ENCODE data around the gene MRPL16. TPM values are rescaled to one million over a fixed set of nuclear protein-coding genes. Genes with fewer than 3 reads are reported as not detected.

MRPL16 gene
- polyA plus RNA-seq, 1 of the 3 experiments (the other 2 are of a cell fraction): 77.6 TPM

GRCh38 chr11:59810911-59811259 is 307 bp upstream of the MRPL16 start:
- peak overlapping the region; percentile 95 for H3K4me2 ChIP-seq
- CTCF ChIA-PET: interaction anchor here (1.2 to 5.9 kb wide), 2 partner anchors 57 to 382 kb away, joined by 3 to 35 read pairs; partner anchors contain the start of gene STX3
- peak overlapping the region; percentile 95 for H3K4me3 ChIP-seq (ENCODE audit: low read depth in 2 of 2, low read length in 1 of 2)
- H2AFZ ChIP-seq (ENCODE audit: low read depth): peak overlapping the region; percentile 97
- peaks cover 0 to 5% of the 10 kb centered on the region in 2 experiments; a peak in 2 of 4 replicates for H3K4me1 ChIP-seq (ENCODE audit: control insufficient read depth in 1 of 2, insufficient read depth in 2 of 2, low read depth in 1 of 2, low read length in 1 of 2)
- peak overlapping the region in 1 of 2 experiments; percentile 55; a peak in 2 of 4 replicates for H3K27ac ChIP-seq (ENCODE audit: low read depth in 2 of 2, low read length in 1 of 2)
- WGBS (ENCODE audit: low lambda C conversion rate): 14% methylated on average over 8 of the region's 8 CpGs
- peaks cover 19% of the 10 kb centered on the region for H3K79me2 ChIP-seq (ENCODE audit: insufficient read depth)
- H3K27me3 ChIP-seq (ENCODE audit: insufficient read depth): no peaks in the 10 kb centered on the region
- H4K20me1 ChIP-seq (ENCODE audit: insufficient read depth): no peaks in the 10 kb centered on the region
- H3F3A ChIP-seq (replicated peaks; ENCODE audit: insufficient read depth): peaks cover 12% of the 10 kb centered on the region
- POLR2A ChIA-PET: interaction anchor here (0.7 kb wide), 1 partner anchor 55 kb away, joined by 4 read pairs; no protein-coding TSS in a partner anchor
- no peaks in the 10 kb centered on the region for H3K9me3 ChIP-seq
- DNase-seq: no peak
- no peaks in the 10 kb centered on the region for H3K9me2 ChIP-seq
- H3K36me3 ChIP-seq (replicated peaks in 1 of 2; ENCODE audit: control insufficient read depth in 1 of 2, insufficient read depth in 2 of 2, low read length in 1 of 2): peaks cover 28 to 29% of the 10 kb centered on the region in 2 experiments
- H3K9ac ChIP-seq: peak overlapping the region; percentile 76; the same call in 1 of the 2 replicates
- TF ChIP-seq GATA2 (CRISPR knock-in tag; IDR thresholded peaks at IDR 0.05): no peak
- TF ChIP-seq POLR2AphosphoS5 (IDR thresholded peaks at IDR 0.05; ENCODE audit: low read depth, low read length): 0 out of 2 replicates have a peak, but pooled peaks have one; percentile 14

- peaks cover 19% of the 10 kb centered on the region for H3K79me2 ChIP-seq (ENCODE audit: insufficient read depth)
- no peak overlapping the region for H3K9ac ChIP-seq
- no peak overlapping the region for H3K4me3 ChIP-seq (ENCODE audit: low read depth in 2 of 2, low read length in 1 of 2)
- CTCF ChIA-PET: interaction anchor here (1.2 to 5.9 kb wide), 2 partner anchors 53 to 119 kb away, joined by 3 to 35 read pairs; partner anchors contain the start of gene STX3
- H4K20me1 ChIP-seq (ENCODE audit: insufficient read depth): no peaks in the 10 kb centered on the region
- H3K9me2 ChIP-seq: no peaks in the 10 kb centered on the region
- H3K4me2 ChIP-seq: no peak overlapping the region
- H3F3A ChIP-seq (replicated peaks; ENCODE audit: insufficient read depth): peaks cover 21% of the 10 kb centered on the region
- peaks cover 0 to 5% of the 10 kb centered on the region in 2 experiments; a peak in 2 of 4 replicates for H3K4me1 ChIP-seq (ENCODE audit: control insufficient read depth in 1 of 2, insufficient read depth in 2 of 2, low read depth in 1 of 2, low read length in 1 of 2)
- DNase-seq: no peak
- H3K36me3 ChIP-seq (replicated peaks in 1 of 2; ENCODE audit: control insufficient read depth in 1 of 2, insufficient read depth in 2 of 2, low read length in 1 of 2): peaks cover 55% of the 10 kb centered on the region in 2 experiments
- POLR2A ChIA-PET: no interaction called here
- H3K27ac ChIP-seq (ENCODE audit: low read depth in 2 of 2, low read length in 1 of 2): no peak overlapping the region
- no peak for TF ChIP-seq EZH2phosphoT487 (IDR thresholded peaks at IDR 0.05; ENCODE audit: borderline replicate concordance, low read depth)
- TF ChIP-seq RAD21 (IDR thresholded peaks at IDR 0.05; ENCODE audit: low read length): no peak
- TF ChIP-seq TCF12 (IDR thresholded peaks at IDR 0.05): no peak
- no peak for TF ChIP-seq NRF1 (IDR thresholded peaks at IDR 0.05; ENCODE audit: low read depth, low read length)
- TF ChIP-seq GABPA (IDR thresholded peaks at IDR 0.05; ENCODE audit: low read depth): no peak
- no peak for TF ChIP-seq MXI1 (IDR thresholded peaks at IDR 0.05; ENCODE audit: low read depth, low read length)
- TF ChIP-seq YY1 (IDR thresholded peaks at IDR 0.05; ENCODE audit: low read depth): no peak
- no peak for TF ChIP-seq SMC3 (IDR thresholded peaks at IDR 0.05; ENCODE audit: low read depth, low read length)
- TF ChIP-seq TEAD4 (IDR thresholded peaks at IDR 0.05; ENCODE audit: borderline replicate concordance, insufficient read depth): no peak
- TF ChIP-seq SIN3A (IDR thresholded peaks at IDR 0.05; ENCODE audit: borderline replicate concordance, low read depth, low read length): no peak
- no peak for TF ChIP-seq POLR2AphosphoS5 (IDR thresholded peaks at IDR 0.05; ENCODE audit: low read depth, low read length)
- H3K27me3 ChIP-seq (ENCODE audit: insufficient read depth): no peaks in the 10 kb centered on the region
- 100% methylated on average over 1 of the region's 1 CpG for WGBS (ENCODE audit: low lambda C conversion rate)
- H3K9me3 ChIP-seq: no peaks in the 10 kb centered on the region
- no peak overlapping the region for H2AFZ ChIP-seq (ENCODE audit: low read depth)
Measured at GRCh38 chr11:59807047-59807610, 3.4 kb downstream of the MRPL16 start.

- no peak overlapping the region for H2AFZ ChIP-seq (ENCODE audit: low read depth)
- H3F3A ChIP-seq (replicated peaks; ENCODE audit: insufficient read depth): peaks cover 32% of the 10 kb centered on the region
- H3K27ac ChIP-seq (ENCODE audit: low read depth in 2 of 2, low read length in 1 of 2): no peak overlapping the region
- no peak overlapping the region for H3K4me2 ChIP-seq
- H3K9me3 ChIP-seq: no peaks in the 10 kb centered on the region
- no peak overlapping the region for H3K4me3 ChIP-seq (ENCODE audit: low read depth in 2 of 2, low read length in 1 of 2)
- H3K79me2 ChIP-seq (ENCODE audit: insufficient read depth): peaks cover 8% of the 10 kb centered on the region; the same call in 1 of the 2 replicates
- DNase-seq: no peak
- WGBS (ENCODE audit: low lambda C conversion rate): 97% methylated on average over 2 of the region's 2 CpGs
- no peaks in the 10 kb centered on the region for H3K9me2 ChIP-seq
- no peaks in the 10 kb centered on the region for H3K27me3 ChIP-seq (ENCODE audit: insufficient read depth)
- H3K9ac ChIP-seq: no peak overlapping the region
- CTCF ChIA-PET: interaction anchor here (0.8 to 7.2 kb wide), 3 partner anchors 16 to 267 kb away, joined by 3 to 88 read pairs (median 6); partner anchors contain the start of gene STX3
- no peaks in the 10 kb centered on the region for H4K20me1 ChIP-seq (ENCODE audit: insufficient read depth)
- no peak for TF ChIP-seq POLR2AphosphoS5 (IDR thresholded peaks at IDR 0.05; ENCODE audit: low read depth, low read length)
- TF ChIP-seq REST (IDR thresholded peaks at IDR 0.05; ENCODE audit: low read depth, low read length): no peak
- no peak for TF ChIP-seq CHD2 (IDR thresholded peaks at IDR 0.05; ENCODE audit: low read length, partially characterized antibody)
- TF ChIP-seq FOXM1 (IDR thresholded peaks at IDR 0.05; ENCODE audit: low read depth): no peak
- TF ChIP-seq TCF12 (IDR thresholded peaks at IDR 0.05): no peak
- no peak for TF ChIP-seq IRF3 (IDR thresholded peaks at IDR 0.05; ENCODE audit: low read depth, low read length)
- TF ChIP-seq TEAD4 (IDR thresholded peaks at IDR 0.05; ENCODE audit: borderline replicate concordance, insufficient read depth): no peak
- H3K36me3 ChIP-seq (replicated peaks in 1 of 2; ENCODE audit: control insufficient read depth in 1 of 2, insufficient read depth in 2 of 2, low read length in 1 of 2): peaks cover 53 to 67% of the 10 kb centered on the region in 2 experiments
- POLR2A ChIA-PET: no interaction called here
- H3K4me1 ChIP-seq (ENCODE audit: control insufficient read depth in 1 of 2, insufficient read depth in 2 of 2, low read depth in 1 of 2, low read length in 1 of 2): no peaks in the 10 kb centered on the region; a peak in 1 of 4 replicates
Measured at GRCh38 chr11:59804061-59804460, 6.5 kb downstream of the MRPL16 start.
